ENCODE measurements around the gene ZSWIM3.

- TF ChIP-seq CTCF (IDR thresholded peaks at IDR 0.05) (no peak), POLR2A (IDR thresholded peaks at IDR 0.05) (no peak), EP300 (IDR thresholded peaks at IDR 0.05) (no peak)
These were observed 20.6 kb upstream of the ZSWIM3 start for GRCh38 chr20:45836841-45837240.

All from upper lobe of left lung (tissue), 4 donors.